ENCODE measurements around the gene IRF1.
A peak's percentile ranks its signal among the peaks of the same experiment; 100 is the strongest.

IRF1 gene

GRCh38 chr5:132473019-132473531 is 17.5 kb downstream of the IRF1 start:
- DNase-seq, result peak; percentile 94

- DNase-seq, result no peak
These were observed 18.1 kb downstream of the IRF1 start for GRCh38 chr5:132472431-132472830.

DNA sequence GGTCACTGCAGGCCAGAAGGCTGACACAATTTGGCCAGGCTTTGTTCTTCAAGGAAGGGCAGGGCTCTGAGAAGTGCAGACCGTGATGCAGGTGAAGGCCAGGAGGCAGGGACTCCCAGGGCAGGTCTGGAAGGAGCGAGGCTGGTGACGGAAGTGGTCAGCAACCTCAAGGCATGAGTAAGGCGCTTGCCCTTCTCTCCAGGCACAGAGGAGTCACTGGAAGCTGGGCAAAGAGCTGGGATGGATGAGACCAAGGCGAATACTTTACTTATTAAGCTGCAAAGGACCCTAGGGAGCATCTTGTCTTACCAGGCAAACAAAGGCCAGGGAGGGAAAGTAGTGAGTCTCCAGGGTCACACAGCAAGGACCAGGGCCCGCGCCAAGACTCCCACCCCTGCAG is 18.6 kb downstream of the IRF1 start:
- no peak for DNase-seq

- DNase-seq, result peak; percentile 53
These were observed 19.2 kb downstream of the IRF1 start for GRCh38 chr5:132471151-132471907.

DNA sequence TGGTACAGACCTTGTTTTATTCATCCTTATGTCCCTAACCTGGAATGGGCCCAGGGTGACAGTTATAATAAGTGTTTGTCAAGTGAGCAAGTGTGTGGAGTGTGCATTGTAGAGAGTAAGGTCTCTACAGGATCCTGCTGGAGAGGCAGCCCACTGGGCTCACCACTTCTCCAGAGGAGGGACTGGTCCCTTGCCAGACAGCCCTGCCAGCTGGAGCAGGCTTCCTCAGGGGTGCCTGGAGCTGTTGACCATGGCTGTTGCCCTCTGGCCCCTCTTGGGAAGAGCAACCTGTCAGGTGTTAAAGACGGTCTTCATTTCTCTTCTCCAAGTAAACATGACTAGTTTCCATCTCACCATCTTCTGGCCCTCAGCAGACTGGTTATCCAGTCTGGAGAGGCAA is 20.0 kb downstream of the IRF1 start:
- DNase-seq, result no peak

DNA sequence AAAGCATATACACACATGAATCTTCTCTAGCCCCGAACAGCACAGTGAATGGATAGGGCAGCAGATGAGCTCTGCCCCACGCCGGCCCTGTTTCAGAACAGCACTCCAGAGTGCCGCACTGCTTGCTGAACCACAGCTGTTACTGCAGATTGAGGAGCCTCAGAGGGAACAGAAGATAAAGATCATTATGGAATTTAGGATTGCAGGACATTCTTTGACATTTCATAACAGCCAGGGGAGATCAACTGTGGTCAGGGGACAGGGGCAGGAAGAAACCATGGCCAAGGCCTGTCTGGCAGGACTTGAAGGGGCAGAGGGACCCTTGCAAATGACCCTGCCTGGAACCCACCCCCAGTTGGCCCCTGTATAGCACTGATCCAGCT is 20.6 kb downstream of the IRF1 start:
- no peak for DNase-seq

GRCh38 chr5:132469380-132470009 is 21.1 kb downstream of the IRF1 start:
- DNase-seq, result no peak

GRCh38 chr5:132468656-132469379 is 21.8 kb downstream of the IRF1 start:
- DNase-seq, result no peak

GRCh38 chr5:132467287-132467984 is 23.1 kb downstream of the IRF1 start:
- peak; percentile 33 for DNase-seq

- peak; percentile 84 for DNase-seq
These were observed 23.9 kb downstream of the IRF1 start for GRCh38 chr5:132466433-132467286.

DNA sequence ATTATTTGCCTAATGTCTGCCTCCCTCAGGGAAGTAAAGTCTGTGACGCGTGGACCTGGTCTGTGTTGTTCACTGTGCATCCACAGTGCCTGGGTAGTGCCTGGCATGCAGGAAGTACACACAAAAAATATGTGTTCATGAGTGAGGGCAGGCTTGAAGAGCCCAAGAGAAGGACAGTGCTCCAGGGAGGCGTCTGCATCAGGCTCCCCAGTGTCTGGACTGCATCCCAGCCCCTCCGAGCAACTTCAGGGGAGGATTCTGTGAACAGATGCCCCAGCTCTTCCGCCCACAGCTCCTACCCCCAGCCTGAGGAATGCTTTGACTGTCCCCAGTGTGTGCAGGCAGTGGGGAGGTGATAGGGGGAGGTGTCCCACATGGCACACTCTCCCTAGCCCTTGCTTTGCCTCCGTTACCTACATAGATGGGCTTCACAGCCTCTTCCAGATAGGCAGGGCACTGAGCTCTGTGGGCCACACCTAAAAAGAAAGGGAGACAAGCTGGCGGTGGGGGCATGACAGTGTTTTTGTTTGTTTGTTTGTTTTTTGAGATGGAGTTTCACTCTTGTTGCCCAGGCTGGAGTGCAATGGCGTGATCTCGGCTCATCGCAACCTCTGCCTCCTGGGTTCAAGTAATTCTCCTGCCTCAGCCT is 25.4 kb downstream of the IRF1 start:
- DNase-seq, result no peak

GRCh38 chr5:132464156-132464939 is 26.2 kb downstream of the IRF1 start:
- peak; percentile 40 for DNase-seq

GRCh38 chr5:132463811-132464155 is 26.8 kb downstream of the IRF1 start:
- peak; percentile 27 for DNase-seq

GRCh38 chr5:132462856-132463745 is 27.5 kb downstream of the IRF1 start:
- no peak for DNase-seq

GRCh38 chr5:132462333-132462732 is 28.2 kb downstream of the IRF1 start:
- no peak for DNase-seq

DNA sequence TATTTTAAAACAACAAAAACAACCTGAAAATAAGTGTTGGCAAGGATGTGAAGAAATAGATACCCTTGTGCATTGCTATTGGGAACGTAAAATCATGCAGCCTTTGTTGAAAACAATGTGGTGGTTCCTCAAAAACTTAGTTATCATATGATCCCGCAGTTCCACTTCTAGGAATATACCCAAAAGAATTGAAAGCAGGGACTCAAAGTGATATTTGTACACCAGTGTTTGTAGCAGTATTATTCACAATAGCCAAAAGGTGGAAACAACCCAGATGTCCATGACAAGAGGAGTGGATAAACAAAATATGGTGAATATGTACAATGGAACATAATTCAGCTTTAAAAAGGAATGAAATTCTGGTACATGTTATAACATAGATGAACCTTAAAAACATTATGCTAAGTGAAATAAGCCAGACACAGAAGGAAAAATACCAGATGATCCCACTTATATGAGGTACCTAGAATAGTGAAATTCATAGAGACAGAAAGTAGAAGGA is 29.0 kb downstream of the IRF1 start:
- DNase-seq, result no peak

DNA sequence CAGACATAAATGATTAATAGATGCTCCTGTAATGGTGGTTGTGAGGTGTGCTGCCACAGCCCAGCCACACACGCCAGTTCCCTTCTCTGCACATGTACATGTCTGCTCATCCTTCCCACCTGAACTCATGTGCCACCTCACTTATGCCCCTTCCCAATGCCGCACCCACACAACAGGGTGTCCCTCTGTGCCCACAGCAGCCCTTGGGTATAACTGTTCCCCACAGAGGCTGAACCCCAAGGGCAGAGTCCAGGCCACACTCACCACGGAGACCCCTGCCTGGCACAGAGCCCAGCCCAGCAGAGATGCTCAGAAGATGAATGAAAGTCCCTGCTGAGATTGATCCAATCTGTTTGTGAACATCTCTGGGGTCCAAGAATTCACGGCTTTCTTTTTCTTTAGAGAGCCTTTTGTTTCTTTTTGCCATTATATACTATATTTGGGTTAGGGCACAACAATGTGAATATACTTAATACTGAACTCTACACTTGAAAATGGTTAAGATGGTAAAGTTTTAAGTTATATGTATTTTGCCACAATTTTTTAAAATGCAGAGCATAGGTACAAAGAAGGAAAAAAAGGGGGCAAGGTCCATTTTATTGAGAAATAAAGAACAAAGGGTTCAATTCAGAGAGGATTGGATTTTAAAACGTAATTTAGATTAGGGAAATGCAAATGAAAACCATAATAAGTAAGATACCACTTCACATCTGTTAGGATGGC is 29.6 kb downstream of the IRF1 start:
- DNase-seq, result no peak

DNA sequence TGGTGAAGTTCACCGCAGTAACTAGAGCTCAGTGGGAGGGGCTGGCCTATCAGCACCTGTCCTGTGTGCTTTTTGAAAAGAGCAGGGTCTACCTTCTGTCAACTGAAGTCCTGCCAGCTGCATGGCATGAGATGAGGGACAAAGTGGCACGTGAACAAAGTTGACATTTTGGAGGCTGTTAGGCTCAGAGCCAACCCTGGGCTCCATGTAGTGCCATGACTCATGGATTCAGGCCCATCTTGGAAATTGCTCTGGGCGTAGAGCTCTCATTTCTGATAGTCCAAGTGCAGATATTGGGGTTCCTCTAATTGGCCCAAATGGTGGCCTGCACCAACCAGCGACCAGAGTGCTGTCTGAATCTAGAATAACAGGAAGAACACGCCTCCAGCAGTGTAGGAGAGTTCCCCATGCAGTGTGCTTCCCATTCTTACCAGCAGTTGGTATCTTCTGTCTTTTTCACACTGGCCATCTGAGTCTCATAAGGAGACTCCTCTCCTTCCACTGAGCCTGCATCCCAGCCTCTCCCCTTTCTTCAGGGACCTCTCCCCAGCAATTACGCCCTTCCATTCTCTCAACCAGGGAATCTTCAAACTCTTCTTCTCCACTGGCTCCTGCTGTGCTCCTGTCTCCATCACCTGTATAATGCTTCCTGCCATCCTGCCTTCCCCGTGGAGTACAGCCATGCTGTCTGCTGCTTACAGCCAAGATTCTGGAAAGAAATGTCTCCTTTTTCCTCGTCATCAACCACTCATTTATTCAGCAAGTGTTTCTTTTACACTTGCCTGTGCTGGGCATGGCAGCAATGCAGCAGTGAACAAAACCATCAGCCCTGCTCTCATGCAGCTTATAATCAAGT is 30.4 kb downstream of the IRF1 start:
- peak; percentile 31 for DNase-seq

Measured in CD4-positive, alpha-beta T cell treated with Interleukin-12 subunit alpha and Interleukin-12 subunit beta, for 1 hour (primary cell).